Activated naive CD8-positive, alpha-beta T cell treated with anti-CD3 and anti-CD28 coated beads for 36 hours (primary cell): ENCODE data around the gene TMEM178A. TPM values are rescaled to one million over a fixed set of nuclear protein-coding genes. Genes with fewer than 3 reads are reported as not detected.
A peak's percentile ranks its signal among the peaks of the same experiment; 100 is the strongest.
"Not testable (repeated sequence)": the region's sequence is repeated elsewhere in the genome, so short reads cannot be mapped to it uniquely, and the experiment has no call there.

Source experiments
- DNase-seq: peaks from one replicate; pipeline ENCODE4 v3.0.0; 2021
- H3K27ac Mint-ChIP-seq: one replicate; pipeline ENCODE4 v1.8.0; 2022; ENCODE audit warnings: mild to moderate bottlenecking, moderate library complexity, mixed read lengths
- H3K27me3 Mint-ChIP-seq: one replicate; pipeline ENCODE4 v1.8.0; 2022; ENCODE audit warnings: mild to moderate bottlenecking, mixed read lengths
- H3K36me3 Mint-ChIP-seq: one replicate; pipeline ENCODE4 v1.8.0; 2021; ENCODE audit warnings: mild to moderate bottlenecking, mixed read lengths
- H3K4me1 Mint-ChIP-seq: one replicate; pipeline ENCODE4 v1.8.0; 2021; ENCODE audit warnings: mixed read lengths
- H3K4me3 Mint-ChIP-seq: one replicate; pipeline ENCODE4 v1.8.0; 2022; ENCODE audit warnings: mild to moderate bottlenecking, moderate library complexity, mixed read lengths
- H3K9me3 Mint-ChIP-seq: one replicate; pipeline ENCODE4 v1.8.0; 2022; ENCODE audit warnings: mixed read lengths
- total RNA-seq, 2 experiments: library from RNA; stranded (reverse); gene quantifications; one replicate each; pipeline ENCODE4 v1.2.3, GENCODE V29; 2021

TMEM178A gene
- under 1 TPM; 0.16 TPM for total RNA-seq

GRCh38 chr2:39665811-39666490 is at the start of gene TMEM178A:
Gene TMEM178A, plus strand, starts transcription at chr2:39665917. Its CDS starts 58 bp downstream, at chr2:39665975.
- DNase-seq, result peak; percentile 37
- Mint-ChIP-seq H3K4me1 (peaks cover 6% of the 10 kb centered on the region), H3K9me3 (no peaks in the 10 kb centered on the region), H3K4me3 (peak within 1 kb of the TSS; percentile 77), H3K27me3 (peaks cover 69% of the 10 kb centered on the region), H3K36me3 (no peaks in the 10 kb centered on the region), H3K27ac (no peak within 1 kb of the TSS)

GRCh38 chr2:39618236-39618635 is 47.5 kb upstream of the TMEM178A start:
- no peak overlapping the region for H3K4me3 Mint-ChIP-seq
- H3K9me3 Mint-ChIP-seq, result peaks cover 2% of the 10 kb centered on the region
- no peak overlapping the region for H3K27ac Mint-ChIP-seq
- no peak for DNase-seq
- peaks cover 17% of the 10 kb centered on the region for H3K27me3 Mint-ChIP-seq
- H3K4me1 Mint-ChIP-seq, result peaks cover 6% of the 10 kb centered on the region
- no peaks in the 10 kb centered on the region for H3K36me3 Mint-ChIP-seq

- H3K36me3 Mint-ChIP-seq, result no peaks in the 10 kb centered on the region
- peaks cover 6% of the 10 kb centered on the region for H3K4me1 Mint-ChIP-seq
- H3K27me3 Mint-ChIP-seq, result peaks cover 17% of the 10 kb centered on the region
- H3K27ac Mint-ChIP-seq, result no peak overlapping the region
- H3K4me3 Mint-ChIP-seq, result no peak overlapping the region
- no peak for DNase-seq
- H3K9me3 Mint-ChIP-seq, result peaks cover 2% of the 10 kb centered on the region
These were observed 47.0 kb upstream of the TMEM178A start for GRCh38 chr2:39618736-39619135.

- Mint-ChIP-seq H3K9me3 (no peaks in the 10 kb centered on the region), H3K27ac (no peak overlapping the region), H3K4me3 (no peak overlapping the region), H3K4me1 (peaks cover 6% of the 10 kb centered on the region), H3K27me3 (peaks cover 17% of the 10 kb centered on the region), H3K36me3 (no peaks in the 10 kb centered on the region)
- peak; percentile 20 for DNase-seq
These were observed 45.6 kb upstream of the TMEM178A start for GRCh38 chr2:39620067-39620466.

GRCh38 chr2:39621596-39621995 is 44.1 kb upstream of the TMEM178A start:
- Mint-ChIP-seq H3K4me1 (peaks cover 6% of the 10 kb centered on the region), H3K27me3 (peaks cover 20% of the 10 kb centered on the region), H3K36me3 (no peaks in the 10 kb centered on the region), H3K9me3 (no peaks in the 10 kb centered on the region), H3K4me3 (no peak overlapping the region), H3K27ac (no peak overlapping the region)
- DNase-seq, result no peak

- no peaks in the 10 kb centered on the region for H3K9me3 Mint-ChIP-seq
- no peak for DNase-seq
- H3K27me3 Mint-ChIP-seq, result peaks cover 20% of the 10 kb centered on the region
- no peak overlapping the region for H3K27ac Mint-ChIP-seq
- H3K36me3 Mint-ChIP-seq, result no peaks in the 10 kb centered on the region
- peaks cover 6% of the 10 kb centered on the region for H3K4me1 Mint-ChIP-seq
- no peak overlapping the region for H3K4me3 Mint-ChIP-seq
These were observed 42.9 kb upstream of the TMEM178A start for GRCh38 chr2:39622860-39623259.

GRCh38 chr2:39623917-39624316 is 41.8 kb upstream of the TMEM178A start:
- Mint-ChIP-seq H3K4me3 (no peak overlapping the region), H3K27me3 (peaks cover 14% of the 10 kb centered on the region), H3K4me1 (peaks cover 6% of the 10 kb centered on the region), H3K36me3 (no peaks in the 10 kb centered on the region), H3K9me3 (no peaks in the 10 kb centered on the region), H3K27ac (no peak overlapping the region)
- DNase-seq, result no peak

- no peak for DNase-seq
- no peaks in the 10 kb centered on the region for H3K36me3 Mint-ChIP-seq
- peaks cover under 1% of the 10 kb centered on the region for H3K4me1 Mint-ChIP-seq
- H3K9me3 Mint-ChIP-seq, result no peaks in the 10 kb centered on the region
- no peak overlapping the region for H3K4me3 Mint-ChIP-seq
- peaks cover 7% of the 10 kb centered on the region for H3K27me3 Mint-ChIP-seq
- no peak overlapping the region for H3K27ac Mint-ChIP-seq
These were observed 40.4 kb upstream of the TMEM178A start for GRCh38 chr2:39625193-39625926.

GRCh38 chr2:39625927-39626270 is 39.8 kb upstream of the TMEM178A start:
- no peaks in the 10 kb centered on the region for H3K9me3 Mint-ChIP-seq
- H3K27ac Mint-ChIP-seq, result no peak overlapping the region
- H3K4me1 Mint-ChIP-seq, result no peaks in the 10 kb centered on the region
- no peak for DNase-seq
- H3K36me3 Mint-ChIP-seq, result no peaks in the 10 kb centered on the region
- no peak overlapping the region for H3K4me3 Mint-ChIP-seq
- H3K27me3 Mint-ChIP-seq, result peaks cover 10% of the 10 kb centered on the region

GRCh38 chr2:39628346-39628745 is 37.4 kb upstream of the TMEM178A start:
- not testable (repeated sequence) for DNase-seq, H3K36me3 Mint-ChIP-seq, H3K4me3 Mint-ChIP-seq, H3K4me1 Mint-ChIP-seq, H3K27ac Mint-ChIP-seq, H3K9me3 Mint-ChIP-seq
- H3K27me3 Mint-ChIP-seq, result peaks cover 15% of the 10 kb centered on the region

- no peaks in the 10 kb centered on the region for H3K36me3 Mint-ChIP-seq
- no peaks in the 10 kb centered on the region for H3K4me1 Mint-ChIP-seq
These were observed 36.1 kb upstream of the TMEM178A start for GRCh38 chr2:39629646-39630045.

GRCh38 chr2:39631256-39631655 is 34.5 kb upstream of the TMEM178A start:
- H3K4me1 Mint-ChIP-seq, result no peaks in the 10 kb centered on the region
- peaks cover 12% of the 10 kb centered on the region for H3K27me3 Mint-ChIP-seq
- no peaks in the 10 kb centered on the region for H3K9me3 Mint-ChIP-seq
- DNase-seq, result no peak
- H3K4me3 Mint-ChIP-seq, result no peak overlapping the region
- H3K27ac Mint-ChIP-seq, result no peak overlapping the region
- H3K36me3 Mint-ChIP-seq, result no peaks in the 10 kb centered on the region

More at GRCh38 chr2:39629646-39630045, 36.1 kb upstream of the TMEM178A start:
- DNase-seq, result no peak
- Mint-ChIP-seq H3K27me3 (peaks cover 15% of the 10 kb centered on the region), H3K4me3 (no peak overlapping the region), H3K27ac (no peak overlapping the region), H3K9me3 (no peaks in the 10 kb centered on the region)

- no peak for DNase-seq
- Mint-ChIP-seq H3K27ac (no peak overlapping the region), H3K4me1 (no peaks in the 10 kb centered on the region), H3K27me3 (peaks cover 12% of the 10 kb centered on the region), H3K36me3 (no peaks in the 10 kb centered on the region), H3K9me3 (no peaks in the 10 kb centered on the region), H3K4me3 (no peak overlapping the region)
These were observed 34.0 kb upstream of the TMEM178A start for GRCh38 chr2:39631718-39632117.

- Mint-ChIP-seq H3K4me3 (no peak overlapping the region), H3K27ac (no peak overlapping the region), H3K4me1 (no peaks in the 10 kb centered on the region), H3K9me3 (no peaks in the 10 kb centered on the region), H3K27me3 (peaks cover 12% of the 10 kb centered on the region), H3K36me3 (no peaks in the 10 kb centered on the region)
- DNase-seq, result no peak
These were observed 32.8 kb upstream of the TMEM178A start for GRCh38 chr2:39632876-39633275.

- no peaks in the 10 kb centered on the region for H3K4me1 Mint-ChIP-seq
- H3K9me3 Mint-ChIP-seq, result no peaks in the 10 kb centered on the region
- no peaks in the 10 kb centered on the region for H3K36me3 Mint-ChIP-seq
- H3K27me3 Mint-ChIP-seq, result peaks cover 3% of the 10 kb centered on the region
- no peak overlapping the region for H3K4me3 Mint-ChIP-seq
- DNase-seq, result no peak
- H3K27ac Mint-ChIP-seq, result no peak overlapping the region
These were observed 29.4 kb upstream of the TMEM178A start for GRCh38 chr2:39636306-39636705.

GRCh38 chr2:39638581-39638980 is 27.1 kb upstream of the TMEM178A start:
- Mint-ChIP-seq H3K36me3 (no peaks in the 10 kb centered on the region), H3K4me3 (no peak overlapping the region)

More at GRCh38 chr2:39638581-39638980, 27.1 kb upstream of the TMEM178A start:
- Mint-ChIP-seq H3K4me1 (no peaks in the 10 kb centered on the region), H3K9me3 (no peaks in the 10 kb centered on the region), H3K27me3 (no peaks in the 10 kb centered on the region), H3K27ac (no peak overlapping the region)
- no peak for DNase-seq
